Measurements from ENCODE around the gene SLC17A7. TPM values are rescaled to one million over a fixed set of nuclear protein-coding genes. Genes with fewer than 3 reads are reported as not detected.

SLC17A7 gene
- total RNA-seq, 1 experiment from 2014 or later: 1.8 TPM

DNA sequence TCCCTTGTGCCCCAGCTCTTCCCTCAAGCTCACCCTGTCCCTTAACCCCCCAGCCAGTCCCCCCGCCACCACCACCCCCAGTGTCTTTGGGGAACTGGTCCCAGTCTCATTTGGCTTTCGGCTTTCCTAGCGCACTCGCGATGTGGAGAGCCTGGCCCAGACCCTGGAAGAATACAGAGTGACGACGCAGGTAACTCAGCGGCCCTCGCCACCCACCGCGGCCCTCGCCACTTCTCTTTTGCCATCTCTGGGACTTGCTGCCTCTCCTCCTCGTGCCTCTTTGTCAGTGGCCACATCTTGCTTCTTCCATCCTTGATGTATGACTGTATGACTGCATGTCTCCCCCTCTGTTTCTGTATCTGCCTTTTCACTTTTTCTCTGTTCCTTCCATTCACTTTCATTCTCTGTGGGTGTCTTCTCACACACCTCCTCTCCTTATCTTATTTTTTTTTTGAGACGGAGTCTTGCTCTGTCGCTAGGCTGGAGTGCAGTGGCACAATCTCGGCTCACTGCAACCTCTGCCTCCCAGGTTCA is 33.8 kb downstream of the SLC17A7 start:
- H2AFZ ChIP-seq (ENCODE audit: low read depth, low read length, poor library complexity, severe bottlenecking): no peak overlapping the region
- H3K4me1 ChIP-seq (ENCODE audit: control insufficient read depth in 1 of 2, insufficient read depth in 2 of 2, low read length in 2 of 2): peaks cover 12 to 28% of the 10 kb centered on the region in 2 experiments; a peak in 3 of 4 replicates
- no peaks in the 10 kb centered on the region for H3K27me3 ChIP-seq (ENCODE audit: insufficient read depth, low read length)
- ChIA-PET RAD21 (ENCODE audit: low non-redundant PET in 1 of 2, low total read pairs in 2 of 2, uncharacterized antibody in 2 of 2, unreplicated experiment in 2 of 2) (no interaction called here), CTCF (no interaction called here), POLR2A (no interaction called here)
- TF ChIP-seq JUND (IDR thresholded peaks at IDR 0.05) (no peak), EZH2 (IDR thresholded peaks at IDR 0.05) (no peak), CEBPB (IDR thresholded peaks at IDR 0.05; ENCODE audit: low read depth) (no peak), SRF (IDR thresholded peaks at IDR 0.05; ENCODE audit: low read depth) (no peak), ZFX (IDR thresholded peaks at IDR 0.05) (no peak), CBX3 (IDR thresholded peaks at IDR 0.05; ENCODE audit: low read depth) (no peak), POLR2A (IDR thresholded peaks at IDR 0.05; ENCODE audit: borderline replicate concordance, extremely low read depth, insufficient read depth, insufficient read length) (no peak), EZH2phosphoT487 (IDR thresholded peaks at IDR 0.05; ENCODE audit: borderline replicate concordance) (no peak), FOSL1 (IDR thresholded peaks at IDR 0.05; ENCODE audit: low read depth) (no peak)
- TF ChIP-seq, protein P1, sequence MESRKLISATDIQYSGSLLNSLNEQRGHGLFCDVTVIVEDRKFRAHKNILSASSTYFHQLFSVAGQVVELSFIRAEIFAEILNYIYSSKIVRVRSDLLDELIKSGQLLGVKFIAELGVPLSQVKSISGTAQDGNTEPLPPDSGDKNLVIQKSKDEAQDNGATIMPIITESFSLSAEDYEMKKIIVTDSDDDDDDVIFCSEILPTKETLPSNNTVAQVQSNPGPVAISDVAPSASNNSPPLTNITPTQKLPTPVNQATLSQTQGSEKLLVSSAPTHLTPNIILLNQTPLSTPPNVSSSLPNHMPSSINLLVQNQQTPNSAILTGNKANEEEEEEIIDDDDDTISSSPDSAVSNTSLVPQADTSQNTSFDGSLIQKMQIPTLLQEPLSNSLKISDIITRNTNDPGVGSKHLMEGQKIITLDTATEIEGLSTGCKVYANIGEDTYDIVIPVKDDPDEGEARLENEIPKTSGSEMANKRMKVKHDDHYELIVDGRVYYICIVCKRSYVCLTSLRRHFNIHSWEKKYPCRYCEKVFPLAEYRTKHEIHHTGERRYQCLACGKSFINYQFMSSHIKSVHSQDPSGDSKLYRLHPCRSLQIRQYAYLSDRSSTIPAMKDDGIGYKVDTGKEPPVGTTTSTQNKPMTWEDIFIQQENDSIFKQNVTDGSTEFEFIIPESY (IDR thresholded peaks at IDR 0.05; ENCODE audit: extremely low read depth, insufficient replicate concordance, low read length): no peak
- TF ChIP-seq, protein P2, sequence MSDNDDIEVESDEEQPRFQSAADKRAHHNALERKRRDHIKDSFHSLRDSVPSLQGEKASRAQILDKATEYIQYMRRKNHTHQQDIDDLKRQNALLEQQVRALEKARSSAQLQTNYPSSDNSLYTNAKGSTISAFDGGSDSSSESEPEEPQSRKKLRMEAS (IDR thresholded peaks at IDR 0.05): no peak
- no peaks in the 10 kb centered on the region for H4K20me1 ChIP-seq (ENCODE audit: insufficient read depth)
- H3K36me3 ChIP-seq (ENCODE audit: control insufficient read depth in 1 of 2, insufficient read depth in 2 of 2, low read length in 2 of 2): no peaks in the 10 kb centered on the region
- H3K79me2 ChIP-seq (ENCODE audit: insufficient read depth, low read length): no peaks in the 10 kb centered on the region
- DNase-seq (ENCODE audit: low read depth, low spot score): no peak
- H3K9me3 ChIP-seq (ENCODE audit: control insufficient read depth in 1 of 2, insufficient read depth in 1 of 2, low read depth in 1 of 2, low read length in 2 of 2): no peaks in the 10 kb centered on the region
- no peak overlapping the region for H3K9ac ChIP-seq (ENCODE audit: low read length)
- H3K27ac ChIP-seq (ENCODE audit: low read depth, low read length): no peak overlapping the region
- no peak overlapping the region for H3K4me3 ChIP-seq (replicated peaks in 1 of 2; ENCODE audit: low read depth in 1 of 2, low read length in 2 of 2)
- H3K4me2 ChIP-seq (ENCODE audit: low read length): no peak overlapping the region
- intact Hi-C loops (cut with micrococcal nuclease): no loop called here
- BruUV-seq (replicated peaks): no TSS peak
- ATAC-seq: no peak
- H3K9me2 ChIP-seq (ENCODE audit: insufficient read depth): no peaks in the 10 kb centered on the region
